GM19238 (cell line): ENCODE results near the gene LGMN.
A peak's percentile ranks its signal among the peaks of the same experiment; 100 is the strongest.

ENCODE experiments used
- DNase-seq: peaks from one replicate; pipeline ENCODE4 v3.0.0; 2011; ENCODE audit warnings: low spot score; ENCODE audit not compliant: insufficient read length

Gene LGMN

GRCh38 chr14:92677955-92678354, 70.5 kb downstream of the LGMN start:
- no peak for DNase-seq

- DNase-seq = peak; percentile 83
These were observed 71.2 kb downstream of the LGMN start for GRCh38 chr14:92677087-92677668.

GRCh38 chr14:92676403-92677086, 71.9 kb downstream of the LGMN start:
- DNase-seq = no peak

GRCh38 chr14:92675976-92676375, 72.5 kb downstream of the LGMN start:
- DNase-seq = no peak

- DNase-seq = no peak
These were observed 73.0 kb downstream of the LGMN start for GRCh38 chr14:92675421-92675820.

- DNase-seq = no peak
These were observed 74.8 kb downstream of the LGMN start for GRCh38 chr14:92673601-92674150.

GRCh38 chr14:92670643-92671366, 77.6 kb downstream of the LGMN start:
- no peak for DNase-seq

- DNase-seq = no peak
These were observed 78.3 kb downstream of the LGMN start for GRCh38 chr14:92670160-92670559.

- no peak for DNase-seq
These were observed 80.0 kb downstream of the LGMN start for GRCh38 chr14:92668276-92668973.

GRCh38 chr14:92666251-92666650, 82.2 kb downstream of the LGMN start:
- no peak for DNase-seq

GRCh38 chr14:92665661-92666110, 82.7 kb downstream of the LGMN start:
- DNase-seq = no peak

- DNase-seq = no peak
These were observed 85.4 kb downstream of the LGMN start for GRCh38 chr14:92663049-92663448.

- DNase-seq = no peak
These were observed 87.9 kb downstream of the LGMN start for GRCh38 chr14:92660571-92660970.

- no peak for DNase-seq
These were observed 88.5 kb downstream of the LGMN start for GRCh38 chr14:92659765-92660561.

GRCh38 chr14:92658684-92659083, 89.7 kb downstream of the LGMN start:
- no peak for DNase-seq

- DNase-seq = no peak
These were observed 90.3 kb downstream of the LGMN start for GRCh38 chr14:92658160-92658559.

GRCh38 chr14:92657457-92658142, 90.8 kb downstream of the LGMN start:
- DNase-seq = no peak

GRCh38 chr14:92656306-92657081, 91.9 kb downstream of the LGMN start:
- DNase-seq = no peak

GRCh38 chr14:92655419-92656201, 92.8 kb downstream of the LGMN start:
- DNase-seq = no peak
